Measurements from ENCODE around the gene KRT13. TPM values are rescaled to one million over a fixed set of nuclear protein-coding genes. Genes with fewer than 3 reads are reported as not detected.

Gene KRT13
- not detected in 2 replicates for total RNA-seq

GRCh38 chr17:41505007-41505808 is at the start of gene KRT13:
TSS of gene KRT13 (minus strand) at chr17:41505612. CDS start at chr17:41505550, 62 bp downstream.

DNA sequence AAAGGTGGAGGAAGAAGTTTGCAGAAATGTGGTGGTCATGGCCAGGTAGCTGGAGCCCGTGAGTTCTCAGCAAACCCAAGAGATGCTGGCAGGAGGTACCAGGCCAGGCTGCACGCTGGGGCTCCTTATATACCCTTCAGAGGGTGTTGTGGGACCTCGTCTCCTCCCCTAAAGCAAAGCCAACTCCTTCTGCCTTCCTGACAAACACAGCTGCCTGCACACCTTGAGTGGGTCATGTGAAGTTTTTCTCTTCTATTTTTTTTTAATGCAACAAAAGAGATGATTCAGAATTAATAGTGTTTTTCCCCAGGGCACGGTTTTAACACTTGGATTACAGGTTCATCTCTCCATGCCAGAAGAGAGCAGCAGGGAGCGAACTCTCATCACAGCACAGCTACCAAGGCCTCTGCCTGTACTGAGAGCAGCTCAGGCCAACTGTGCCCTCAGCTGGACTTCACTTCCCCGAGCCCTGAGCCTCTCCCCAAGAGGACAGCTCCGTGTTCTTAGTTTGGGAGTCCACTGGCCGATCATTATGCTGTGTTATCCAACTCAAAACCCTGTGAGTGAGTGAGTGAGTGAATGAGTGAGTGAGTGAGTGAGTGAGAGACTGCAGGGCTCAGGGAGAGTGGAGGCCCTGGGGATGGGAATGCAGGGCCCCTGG is 13.5 kb upstream of the KRT13 start, which contains the start of gene KRT15:
TSS of gene KRT15 (minus strand) at position 102 of the 661 bp plus-strand sequence. CDS start at position 39, 63 bp downstream.

GRCh38 chr17:41489531-41489930 is 15.9 kb downstream of the KRT13 start, which contains the start of gene KRT36:
TSS of gene KRT36 (minus strand) at chr17:41489910. CDS start at chr17:41489864, 46 bp downstream.

DNA sequence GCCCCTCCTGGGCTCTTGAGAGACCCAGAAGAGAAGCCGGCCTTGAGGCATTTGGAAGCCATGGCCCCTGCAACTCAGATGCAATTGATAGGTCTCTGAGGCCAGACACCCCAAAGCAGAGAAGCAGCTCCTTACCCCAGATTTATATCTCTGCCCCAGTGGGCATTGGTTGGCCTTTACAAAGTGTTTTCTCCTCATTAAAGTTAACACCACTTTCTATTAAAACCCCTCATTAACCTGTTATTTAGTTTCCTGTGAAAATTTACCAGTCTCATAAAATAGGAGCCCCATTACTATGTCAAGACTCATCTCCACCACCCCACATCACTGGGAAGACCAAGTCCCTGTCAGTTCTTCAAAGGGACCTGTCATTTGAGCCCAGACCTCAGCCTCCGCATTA is 24.4 kb downstream of the KRT13 start, which contains the start of gene KRT35:
TSS of gene KRT35 (minus strand) at position 116 of the 400 bp plus-strand sequence. CDS start at position 62, 54 bp downstream.

DNA sequence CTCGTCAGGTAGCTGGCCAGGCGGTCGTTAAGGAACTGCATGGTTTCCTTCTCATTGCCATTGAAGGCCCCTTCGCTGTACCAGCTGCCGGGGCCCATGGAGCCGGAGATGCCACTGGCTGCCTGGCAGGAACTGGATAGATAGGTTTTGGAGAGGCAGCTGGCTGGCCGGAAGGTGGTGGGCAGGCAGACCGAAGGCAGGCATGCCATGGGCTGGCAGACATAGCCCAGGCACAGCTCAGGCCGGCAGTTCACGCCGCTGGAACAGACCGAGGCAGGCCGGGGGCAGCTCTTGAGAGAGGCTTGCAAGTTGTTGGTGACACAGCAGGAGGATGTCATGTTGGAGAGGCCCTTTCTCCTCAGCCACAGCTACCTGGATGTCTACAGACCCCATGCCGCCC is 38.4 kb downstream of the KRT13 start, which contains the start of gene KRT32:
TSS of gene KRT32 (minus strand) at position 399 of the 400 bp plus-strand sequence. CDS start at position 338, 61 bp downstream.

Small RNA genes lying within 50 kb of the gene (small RNA-seq; reads per million reads assigned to genes)
- gene RNU2-32P, result 5.0 reads per million, percentile 92 among the genes with 10 or more reads in this experiment

Other genes starting within 250 kb of the KRT13 start
- gene KRTAP9-6, start 240.2 kb downstream of the KRT13 start, total RNA-seq, result not detected in 2 replicates
- gene KRTAP9-7, start 229.9 kb downstream of the KRT13 start, total RNA-seq, result not detected in 2 replicates
- gene KRTAP29-1, start 202.8 kb downstream of the KRT13 start, total RNA-seq, result not detected in 2 replicates
- not detected in 2 replicates for gene KRTAP16-1, start 196.3 kb downstream of the KRT13 start, total RNA-seq
- gene KRTAP17-1, start 189.9 kb downstream of the KRT13 start, total RNA-seq, result not detected in 2 replicates
- not detected in 2 replicates for gene KRT33A, start 154.8 kb downstream of the KRT13 start, total RNA-seq
- not detected in 2 replicates for gene KRT33B, start 135.8 kb downstream of the KRT13 start, total RNA-seq
- 0.37 and 0.59 TPM in 2 replicates for gene KRT34, start 123.3 kb downstream of the KRT13 start, total RNA-seq
- not detected in 2 replicates for gene KRT31, start 108.0 kb downstream of the KRT13 start, total RNA-seq
- gene KRT37, start 81.0 kb downstream of the KRT13 start, total RNA-seq, result not detected in 2 replicates
- gene KRT38, start 64.6 kb downstream of the KRT13 start, total RNA-seq, result not detected in 2 replicates
- not detected in 2 replicates for gene KRT32, start 38.2 kb downstream of the KRT13 start, total RNA-seq
- gene KRT35, start 24.5 kb downstream of the KRT13 start, total RNA-seq, result not detected in 2 replicates
- gene KRT36, start 15.7 kb downstream of the KRT13 start, total RNA-seq, result not detected in 2 replicates
- 0.78 TPM in 1 of 2 replicates, not detected in the other for gene KRT15, start 13.3 kb upstream of the KRT13 start, total RNA-seq
- gene KRT19, start 22.7 kb upstream of the KRT13 start, total RNA-seq, result 3.7 and 12.5 TPM in 2 replicates
- not detected in 2 replicates for gene KRT9, start 66.4 kb upstream of the KRT13 start, total RNA-seq
- 0.59 TPM in 1 of 2 replicates, not detected in the other for gene KRT14, start 81.3 kb upstream of the KRT13 start, total RNA-seq
- gene KRT16, start 107.2 kb upstream of the KRT13 start, total RNA-seq, result not detected in 2 replicates
- 1.2 and 1.8 TPM in 2 replicates for gene KRT17, start 119.0 kb upstream of the KRT13 start, total RNA-seq
- gene EIF1, start 183.3 kb upstream of the KRT13 start, total RNA-seq, result 55.1 and 55.7 TPM in 2 replicates
- gene GAST, start 206.7 kb upstream of the KRT13 start, total RNA-seq, result not detected in 2 replicates
- gene HAP1, start 229.0 kb upstream of the KRT13 start, total RNA-seq, result not detected in 2 replicates